ENCODE measurements around the gene ORM2.
A peak's percentile ranks its signal among the peaks of the same experiment; 100 is the strongest.

The ORM2 gene

GRCh38 chr9:114349713-114350480 is 20.2 kb downstream of the ORM2 start:
- peaks cover 16% of the 10 kb centered on the region for H4K20me1 ChIP-seq (ENCODE audit: insufficient read depth, low read length)
- H3K36me3 ChIP-seq (replicated peaks; ENCODE audit: low read depth, low read length): peaks cover 64% of the 10 kb centered on the region
- H3K4me3 ChIP-seq (ENCODE audit: low read length): no peak overlapping the region
- peak overlapping the region; percentile 29 for H3K4me2 ChIP-seq (ENCODE audit: low read length)
- peaks cover 29% of the 10 kb centered on the region for H3K4me1 ChIP-seq (ENCODE audit: low read length)
- TF ChIP-seq CTCF (IDR thresholded peaks at IDR 0.05; ENCODE audit: low read depth, low read length) (no peak), EZH2phosphoT487 (IDR thresholded peaks at IDR 0.05; ENCODE audit: low read depth) (no peak)
- H3K79me2 ChIP-seq (ENCODE audit: low read length): peaks cover 6% of the 10 kb centered on the region; the same call in 1 of the 2 replicates
- H2AFZ ChIP-seq (ENCODE audit: low read depth, low read length): no peak overlapping the region
- H3K27me3 ChIP-seq (ENCODE audit: low read depth, low read length): no peaks in the 10 kb centered on the region
- H3K9me3 ChIP-seq (ENCODE audit: insufficient read depth, low read length): no peaks in the 10 kb centered on the region
- H3K27ac ChIP-seq (ENCODE audit: low read length): peak overlapping the region; percentile 91
- peak overlapping the region; percentile 34 for H3K9ac ChIP-seq (ENCODE audit: low read length)

DNA sequence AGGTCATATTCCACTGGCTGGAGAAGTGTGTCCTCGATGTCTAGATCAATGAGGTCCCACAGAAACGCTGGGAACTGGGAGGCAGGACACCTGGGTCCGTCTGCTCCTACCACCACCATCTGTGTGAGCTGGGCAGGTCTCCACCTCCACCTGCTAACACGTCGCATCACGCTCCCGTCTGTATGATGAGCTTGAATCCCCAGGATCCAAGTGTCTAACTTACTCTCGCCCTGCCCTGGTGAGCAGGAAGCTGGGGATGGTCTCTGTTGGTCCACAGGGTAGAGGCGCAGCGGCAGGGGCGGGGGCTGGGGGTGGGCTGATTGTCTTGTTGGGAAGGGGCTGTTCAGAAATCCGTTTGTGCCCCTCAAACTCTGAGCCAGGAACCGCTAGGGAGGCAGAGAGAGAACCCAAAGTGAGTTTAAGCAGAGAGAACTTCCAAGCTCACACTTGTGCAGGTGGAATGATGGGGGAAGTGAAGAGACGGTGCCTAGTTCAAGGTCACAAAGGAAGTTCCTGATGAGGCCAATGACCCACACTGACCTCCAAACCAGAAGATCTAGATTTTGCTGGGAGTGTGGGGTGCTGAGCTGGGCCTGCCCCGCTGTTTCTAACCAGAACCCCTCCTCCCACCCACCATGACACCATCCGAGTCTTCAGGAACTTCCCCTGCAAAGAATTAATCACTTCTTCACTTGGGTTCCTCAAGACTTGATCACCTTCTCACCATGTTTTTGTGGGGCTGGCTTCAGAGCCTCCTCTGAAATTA is 21.1 kb downstream of the ORM2 start:
- no peaks in the 10 kb centered on the region for H3K9me3 ChIP-seq (ENCODE audit: insufficient read depth, low read length)
- no peaks in the 10 kb centered on the region for H3K27me3 ChIP-seq (ENCODE audit: low read depth, low read length)
- peaks cover 29% of the 10 kb centered on the region for H3K4me1 ChIP-seq (ENCODE audit: low read length)
- TF ChIP-seq CTCF (IDR thresholded peaks at IDR 0.05; ENCODE audit: low read depth, low read length) (no peak), EZH2phosphoT487 (IDR thresholded peaks at IDR 0.05; ENCODE audit: low read depth) (no peak)
- no peak overlapping the region for H3K4me3 ChIP-seq (ENCODE audit: low read length)
- H2AFZ ChIP-seq (ENCODE audit: low read depth, low read length): no peak overlapping the region
- peak overlapping the region; percentile 91; the same call in 1 of the 2 replicates for H3K27ac ChIP-seq (ENCODE audit: low read length)
- H3K4me2 ChIP-seq (ENCODE audit: low read length): no peak overlapping the region
- no peak overlapping the region for H3K9ac ChIP-seq (ENCODE audit: low read length)
- peaks cover 62% of the 10 kb centered on the region for H3K36me3 ChIP-seq (replicated peaks; ENCODE audit: low read depth, low read length)
- peaks cover 16% of the 10 kb centered on the region for H4K20me1 ChIP-seq (ENCODE audit: insufficient read depth, low read length)
- peaks cover 6% of the 10 kb centered on the region; the same call in 1 of the 2 replicates for H3K79me2 ChIP-seq (ENCODE audit: low read length)

- no peak overlapping the region for H3K9ac ChIP-seq (ENCODE audit: low read length)
- H3K27me3 ChIP-seq (ENCODE audit: low read depth, low read length): no peaks in the 10 kb centered on the region
- H3K27ac ChIP-seq (ENCODE audit: low read length): no peak overlapping the region
- H3K79me2 ChIP-seq (ENCODE audit: low read length): peaks cover 6% of the 10 kb centered on the region; the same call in 1 of the 2 replicates
- H2AFZ ChIP-seq (ENCODE audit: low read depth, low read length): no peak overlapping the region
- peaks cover 16% of the 10 kb centered on the region for H4K20me1 ChIP-seq (ENCODE audit: insufficient read depth, low read length)
- H3K4me1 ChIP-seq (ENCODE audit: low read length): peaks cover 29% of the 10 kb centered on the region
- H3K36me3 ChIP-seq (replicated peaks; ENCODE audit: low read depth, low read length): peaks cover 62% of the 10 kb centered on the region
- H3K4me3 ChIP-seq (ENCODE audit: low read length): no peak overlapping the region
- H3K9me3 ChIP-seq (ENCODE audit: insufficient read depth, low read length): no peaks in the 10 kb centered on the region
- TF ChIP-seq CTCF (IDR thresholded peaks at IDR 0.05; ENCODE audit: low read depth, low read length) (no peak), EZH2phosphoT487 (IDR thresholded peaks at IDR 0.05; ENCODE audit: low read depth) (no peak)
- H3K4me2 ChIP-seq (ENCODE audit: low read length): no peak overlapping the region
These were observed 22.3 kb downstream of the ORM2 start for GRCh38 chr9:114351932-114352331.

- Histone ChIP-seq H3K4me3 (ENCODE audit: low read length) (no peak overlapping the region), H3K79me2 (ENCODE audit: low read length) (peaks cover 9% of the 10 kb centered on the region), H3K9ac (ENCODE audit: low read length) (no peak overlapping the region), H3K27ac (ENCODE audit: low read length) (no peak overlapping the region), H3K36me3 (replicated peaks; ENCODE audit: low read depth, low read length) (peaks cover 64% of the 10 kb centered on the region), H3K4me2 (ENCODE audit: low read length) (no peak overlapping the region), H3K27me3 (ENCODE audit: low read depth, low read length) (no peaks in the 10 kb centered on the region), H3K9me3 (ENCODE audit: insufficient read depth, low read length) (no peaks in the 10 kb centered on the region), H4K20me1 (ENCODE audit: insufficient read depth, low read length) (no peaks in the 10 kb centered on the region), H2AFZ (ENCODE audit: low read depth, low read length) (no peak overlapping the region), H3K4me1 (ENCODE audit: low read length) (peaks cover 4% of the 10 kb centered on the region; the same call in 1 of the 2 replicates)
- TF ChIP-seq EZH2phosphoT487 (IDR thresholded peaks at IDR 0.05; ENCODE audit: low read depth) (no peak), CTCF (IDR thresholded peaks at IDR 0.05; ENCODE audit: low read depth, low read length) (no peak)
These were observed 26.2 kb downstream of the ORM2 start for GRCh38 chr9:114355821-114356220.

All from OCI-LY3 (cell line).